ENCODE data around the gene DTNA. TPM values are rescaled to one million over a fixed set of nuclear protein-coding genes. Genes with fewer than 3 reads are reported as not detected.

DTNA gene
- total RNA-seq, 1 experiment from 2014 or later, result 0.77 TPM

DNA sequence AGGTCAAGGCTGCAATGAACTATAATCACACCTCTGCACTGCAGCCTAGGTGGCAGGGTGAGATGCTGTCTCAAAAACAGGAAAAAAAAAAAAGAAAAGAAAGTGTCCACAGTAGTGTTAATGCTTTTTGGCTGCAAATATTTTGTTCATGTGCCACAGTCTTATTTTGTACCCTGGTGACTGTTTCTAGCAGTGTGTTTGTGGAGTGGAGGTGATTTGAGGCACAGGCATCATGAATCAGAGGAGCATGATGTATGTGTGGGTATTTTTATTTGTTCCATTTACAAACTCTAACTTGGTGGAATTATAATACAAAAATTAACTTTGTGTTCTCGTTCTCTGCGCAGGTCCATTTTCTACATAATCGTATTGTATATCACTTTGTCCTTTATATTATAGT, 30.6 kb downstream of the DTNA start:
- POLR2A ChIA-PET, result no interaction called here
- Histone ChIP-seq H3K27me3 (ENCODE audit: control insufficient read depth, insufficient read depth, low read length) (no peaks in the 10 kb centered on the region), H3K4me1 (ENCODE audit: control insufficient read depth, insufficient read depth, low read length) (no peaks in the 10 kb centered on the region), H3K9me3 (ENCODE audit: control insufficient read depth, insufficient read depth, low read depth, low read length) (no peaks in the 10 kb centered on the region), H3K27ac (ENCODE audit: low read length) (no peak overlapping the region), H3K36me3 (ENCODE audit: control insufficient read depth, insufficient read depth, low read length) (no peaks in the 10 kb centered on the region), H3K4me3 (ENCODE audit: low read depth in 2 of 2, low read length in 2 of 2) (no peak overlapping the region)
- intact Hi-C loops (cut with micrococcal nuclease; ENCODE audit: unreplicated experiment) (no loop called here), in situ Hi-C loops (cut with HindIII; ENCODE audit: low pct_unique_long_range_greater_than_20kb, low sequenced_read_pairs) (no loop called here)
- ATAC-seq, result no peak
- DNase-seq (ENCODE audit: low read depth, low spot score), result no peak
- TF ChIP-seq POLR2AphosphoS5 (IDR thresholded peaks at IDR 0.05; ENCODE audit: low read depth, low read length) (no peak), SIN3A (IDR thresholded peaks at IDR 0.05; ENCODE audit: borderline replicate concordance, insufficient read depth, low read depth, low read length) (no peak), TCF7L2 (IDR thresholded peaks at IDR 0.05; ENCODE audit: low read depth, low read length) (no peak)
- TF ChIP-seq, protein P1, sequence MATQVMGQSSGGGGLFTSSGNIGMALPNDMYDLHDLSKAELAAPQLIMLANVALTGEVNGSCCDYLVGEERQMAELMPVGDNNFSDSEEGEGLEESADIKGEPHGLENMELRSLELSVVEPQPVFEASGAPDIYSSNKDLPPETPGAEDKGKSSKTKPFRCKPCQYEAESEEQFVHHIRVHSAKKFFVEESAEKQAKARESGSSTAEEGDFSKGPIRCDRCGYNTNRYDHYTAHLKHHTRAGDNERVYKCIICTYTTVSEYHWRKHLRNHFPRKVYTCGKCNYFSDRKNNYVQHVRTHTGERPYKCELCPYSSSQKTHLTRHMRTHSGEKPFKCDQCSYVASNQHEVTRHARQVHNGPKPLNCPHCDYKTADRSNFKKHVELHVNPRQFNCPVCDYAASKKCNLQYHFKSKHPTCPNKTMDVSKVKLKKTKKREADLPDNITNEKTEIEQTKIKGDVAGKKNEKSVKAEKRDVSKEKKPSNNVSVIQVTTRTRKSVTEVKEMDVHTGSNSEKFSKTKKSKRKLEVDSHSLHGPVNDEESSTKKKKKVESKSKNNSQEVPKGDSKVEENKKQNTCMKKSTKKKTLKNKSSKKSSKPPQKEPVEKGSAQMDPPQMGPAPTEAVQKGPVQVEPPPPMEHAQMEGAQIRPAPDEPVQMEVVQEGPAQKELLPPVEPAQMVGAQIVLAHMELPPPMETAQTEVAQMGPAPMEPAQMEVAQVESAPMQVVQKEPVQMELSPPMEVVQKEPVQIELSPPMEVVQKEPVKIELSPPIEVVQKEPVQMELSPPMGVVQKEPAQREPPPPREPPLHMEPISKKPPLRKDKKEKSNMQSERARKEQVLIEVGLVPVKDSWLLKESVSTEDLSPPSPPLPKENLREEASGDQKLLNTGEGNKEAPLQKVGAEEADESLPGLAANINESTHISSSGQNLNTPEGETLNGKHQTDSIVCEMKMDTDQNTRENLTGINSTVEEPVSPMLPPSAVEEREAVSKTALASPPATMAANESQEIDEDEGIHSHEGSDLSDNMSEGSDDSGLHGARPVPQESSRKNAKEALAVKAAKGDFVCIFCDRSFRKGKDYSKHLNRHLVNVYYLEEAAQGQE (IDR thresholded peaks at IDR 0.05; ENCODE audit: insufficient read depth in 1 of 2, low read depth in 2 of 2, low read length in 1 of 2), result no peak
- TF ChIP-seq, protein P2, sequence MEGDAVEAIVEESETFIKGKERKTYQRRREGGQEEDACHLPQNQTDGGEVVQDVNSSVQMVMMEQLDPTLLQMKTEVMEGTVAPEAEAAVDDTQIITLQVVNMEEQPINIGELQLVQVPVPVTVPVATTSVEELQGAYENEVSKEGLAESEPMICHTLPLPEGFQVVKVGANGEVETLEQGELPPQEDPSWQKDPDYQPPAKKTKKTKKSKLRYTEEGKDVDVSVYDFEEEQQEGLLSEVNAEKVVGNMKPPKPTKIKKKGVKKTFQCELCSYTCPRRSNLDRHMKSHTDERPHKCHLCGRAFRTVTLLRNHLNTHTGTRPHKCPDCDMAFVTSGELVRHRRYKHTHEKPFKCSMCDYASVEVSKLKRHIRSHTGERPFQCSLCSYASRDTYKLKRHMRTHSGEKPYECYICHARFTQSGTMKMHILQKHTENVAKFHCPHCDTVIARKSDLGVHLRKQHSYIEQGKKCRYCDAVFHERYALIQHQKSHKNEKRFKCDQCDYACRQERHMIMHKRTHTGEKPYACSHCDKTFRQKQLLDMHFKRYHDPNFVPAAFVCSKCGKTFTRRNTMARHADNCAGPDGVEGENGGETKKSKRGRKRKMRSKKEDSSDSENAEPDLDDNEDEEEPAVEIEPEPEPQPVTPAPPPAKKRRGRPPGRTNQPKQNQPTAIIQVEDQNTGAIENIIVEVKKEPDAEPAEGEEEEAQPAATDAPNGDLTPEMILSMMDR (IDR thresholded peaks at IDR 0.05), result no peak
- BruUV-seq (replicated peaks), result no TSS peak
- CTCF ChIA-PET, result no interaction called here

DNA sequence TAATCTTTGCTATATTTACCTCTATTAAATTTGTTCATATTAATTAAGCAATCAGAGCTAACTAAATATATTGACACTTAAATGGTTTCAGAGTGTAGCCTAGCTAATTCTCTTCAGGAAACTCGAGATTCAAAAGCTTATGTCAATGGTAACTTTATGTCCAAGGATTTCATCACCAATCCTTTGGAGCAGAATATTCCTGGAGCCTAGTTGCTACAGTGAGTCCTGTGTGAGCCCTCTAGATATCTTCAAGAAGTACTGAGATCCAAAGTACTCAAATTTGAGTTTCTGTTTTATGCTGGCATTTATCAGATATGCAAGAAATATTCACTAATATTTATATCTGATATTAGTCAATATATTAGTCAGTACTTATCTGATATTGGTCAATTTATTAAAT, 31.3 kb downstream of the DTNA start:
- CTCF ChIA-PET, result no interaction called here
- Histone ChIP-seq H3K4me1 (ENCODE audit: control insufficient read depth, insufficient read depth, low read length) (no peaks in the 10 kb centered on the region), H3K36me3 (ENCODE audit: control insufficient read depth, insufficient read depth, low read length) (no peaks in the 10 kb centered on the region), H3K9me3 (ENCODE audit: control insufficient read depth, insufficient read depth, low read depth, low read length) (no peaks in the 10 kb centered on the region), H3K27me3 (ENCODE audit: control insufficient read depth, insufficient read depth, low read length) (no peaks in the 10 kb centered on the region), H3K27ac (ENCODE audit: low read length) (no peak overlapping the region), H3K4me3 (ENCODE audit: low read depth in 2 of 2, low read length in 2 of 2) (no peak overlapping the region)
- ATAC-seq, result no peak
- TF ChIP-seq, protein P2 (IDR thresholded peaks at IDR 0.05), result no peak
- TF ChIP-seq TCF7L2 (IDR thresholded peaks at IDR 0.05; ENCODE audit: low read depth, low read length) (no peak), POLR2AphosphoS5 (IDR thresholded peaks at IDR 0.05; ENCODE audit: low read depth, low read length) (no peak), SIN3A (IDR thresholded peaks at IDR 0.05; ENCODE audit: borderline replicate concordance, insufficient read depth, low read depth, low read length) (no peak)
- TF ChIP-seq, protein P1 (IDR thresholded peaks at IDR 0.05; ENCODE audit: insufficient read depth in 1 of 2, low read depth in 2 of 2, low read length in 1 of 2), result no peak
- no peak for DNase-seq (ENCODE audit: low read depth, low spot score)
- POLR2A ChIA-PET, result no interaction called here
- no TSS peak for BruUV-seq (replicated peaks)
- in situ Hi-C loops (cut with HindIII; ENCODE audit: low pct_unique_long_range_greater_than_20kb, low sequenced_read_pairs), result no loop called here
- intact Hi-C loops (cut with micrococcal nuclease; ENCODE audit: unreplicated experiment), result no loop called here

All from Panc1 (cell line).